ENCODE data around the gene TMED10. TPM values are rescaled to one million over a fixed set of nuclear protein-coding genes. Genes with fewer than 3 reads are reported as not detected.
"Not testable (repeated sequence)": the region's sequence is repeated elsewhere in the genome, so short reads cannot be mapped to it uniquely, and the experiment has no call there.

The TMED10 gene
- total RNA-seq, 2 donors from 2014 or later = 190 to 195 TPM

DNA sequence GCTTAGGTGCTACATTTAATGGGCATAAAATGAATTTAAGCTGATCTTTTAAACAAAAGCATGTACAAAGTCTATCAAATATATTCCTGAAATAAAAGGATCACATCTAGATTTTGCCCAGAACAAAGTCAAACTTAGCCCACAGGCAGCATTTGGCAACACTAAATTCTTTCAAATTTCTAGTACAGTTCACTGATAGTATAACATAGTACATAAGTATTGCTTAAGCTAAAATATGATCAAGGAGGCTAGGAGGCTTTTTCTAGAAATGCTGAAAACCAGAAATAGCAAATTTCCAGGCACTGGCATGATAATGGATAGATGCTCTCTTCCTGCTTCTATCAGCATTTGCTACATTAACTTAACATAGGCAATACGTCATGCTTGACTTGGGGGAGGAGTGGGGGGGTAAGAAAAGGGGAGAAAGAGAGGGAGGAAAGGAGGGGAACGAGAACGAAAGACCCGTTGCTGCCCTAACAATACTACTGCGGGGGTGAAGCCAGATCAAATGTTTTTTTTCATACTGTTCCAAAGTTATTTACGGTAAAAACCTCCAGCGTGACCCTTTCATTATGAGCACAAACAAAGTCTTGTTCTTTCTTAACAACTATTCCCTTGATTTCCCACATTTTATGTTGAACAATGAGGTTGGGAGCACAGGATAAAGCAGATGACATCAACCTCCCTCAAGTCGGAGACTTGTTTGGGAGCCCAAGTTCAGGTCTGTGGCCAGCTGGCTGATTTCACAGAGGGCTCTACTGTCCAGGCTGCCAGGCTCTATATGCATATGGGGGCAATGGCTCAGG lies 10.6 kb downstream of the TMED10 start:
- no peak for DNase-seq
- ATAC-seq = no peak
- Mint-ChIP-seq H3K27me3 (no peaks in the 10 kb centered on the region), H3K4me3 (no peak overlapping the region), H3K4me1 (peaks cover 46% of the 10 kb centered on the region), H3K36me3 (ENCODE audit: low read depth) (no peaks in the 10 kb centered on the region), H3K27ac (no peak overlapping the region)
- H3K9me3 ChIP-seq (ENCODE audit: control insufficient read depth, low read length, poor library complexity, severe bottlenecking) = no peaks in the 10 kb centered on the region

DNA sequence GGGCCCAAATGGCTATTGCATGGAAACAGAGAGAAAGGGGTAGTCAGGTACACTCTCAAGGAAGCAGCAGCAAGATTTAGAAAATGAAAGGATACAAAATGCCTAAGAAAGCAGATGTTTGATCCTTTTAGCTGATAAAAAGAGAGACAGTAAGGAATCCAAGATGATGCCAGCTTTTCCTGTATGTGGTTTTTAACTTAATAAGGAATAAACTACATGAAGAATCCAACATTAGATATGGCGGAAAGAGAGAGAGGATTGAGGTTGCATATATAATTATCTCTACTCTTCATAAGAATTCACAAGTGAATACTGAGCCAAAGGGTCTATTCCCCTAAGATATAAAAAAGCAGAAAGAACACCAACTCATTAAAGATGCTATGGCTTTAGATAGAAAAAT lies 11.6 kb downstream of the TMED10 start:
- ATAC-seq = no peak
- DNase-seq = no peak
- H3K27me3 Mint-ChIP-seq = no peaks in the 10 kb centered on the region
- no peak overlapping the region for H3K27ac Mint-ChIP-seq
- no peak overlapping the region for H3K4me3 Mint-ChIP-seq
- H3K4me1 Mint-ChIP-seq = peaks cover 48% of the 10 kb centered on the region
- no peaks in the 10 kb centered on the region for H3K36me3 Mint-ChIP-seq (ENCODE audit: low read depth)
- H3K9me3 ChIP-seq (ENCODE audit: control insufficient read depth, low read length, poor library complexity, severe bottlenecking) = no peaks in the 10 kb centered on the region

DNA sequence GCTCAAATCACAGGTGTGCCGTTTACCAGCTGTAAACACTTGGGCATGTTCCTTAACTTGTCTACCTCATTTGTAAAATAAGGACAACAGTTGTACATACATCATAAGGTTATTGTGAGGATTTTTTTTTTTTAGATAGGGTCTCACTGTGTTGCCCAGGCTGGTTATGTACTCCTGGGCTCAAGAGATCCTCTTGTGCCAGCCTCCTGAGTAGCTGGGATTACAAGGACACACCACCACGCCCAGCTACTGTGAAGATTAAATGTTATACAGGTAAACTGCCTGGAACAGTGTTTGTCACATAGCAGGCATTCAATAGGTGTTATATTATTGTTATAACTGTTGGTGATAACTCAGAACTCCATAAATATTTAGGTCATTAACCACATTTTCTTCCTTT lies 12.7 kb downstream of the TMED10 start:
- H3K27ac Mint-ChIP-seq = no peak overlapping the region
- H3K27me3 Mint-ChIP-seq = no peaks in the 10 kb centered on the region
- ATAC-seq = no peak
- H3K4me1 Mint-ChIP-seq = peaks cover 48% of the 10 kb centered on the region
- H3K4me3 Mint-ChIP-seq = no peak overlapping the region
- DNase-seq = no peak
- H3K36me3 Mint-ChIP-seq (ENCODE audit: low read depth) = no peaks in the 10 kb centered on the region
- no peaks in the 10 kb centered on the region for H3K9me3 ChIP-seq (ENCODE audit: control insufficient read depth, low read length, poor library complexity, severe bottlenecking)

DNA sequence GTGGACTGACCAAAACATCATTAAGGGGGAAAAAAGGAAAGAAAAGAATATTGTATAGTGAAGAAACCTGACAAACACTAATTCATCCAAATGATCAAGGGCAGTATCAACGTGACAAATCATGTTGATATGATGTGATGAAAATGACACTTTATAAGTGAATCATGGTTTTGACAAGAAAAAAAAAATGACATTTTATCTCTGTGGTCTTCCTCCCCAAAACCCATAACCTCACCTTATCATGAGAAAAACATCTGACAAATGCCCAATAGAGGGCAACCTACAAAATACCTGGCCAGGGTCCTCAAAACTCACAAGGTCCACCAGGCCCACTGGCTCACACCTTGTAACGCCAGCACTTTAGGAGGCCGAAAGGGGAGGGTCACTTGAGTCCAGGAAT lies 13.8 kb downstream of the TMED10 start:
- Mint-ChIP-seq H3K27ac (peak overlapping the region; percentile 79), H3K36me3 (ENCODE audit: low read depth) (no peaks in the 10 kb centered on the region), H3K27me3 (no peaks in the 10 kb centered on the region), H3K4me3 (no peak overlapping the region), H3K4me1 (peaks cover 41% of the 10 kb centered on the region)
- H3K9me3 ChIP-seq (ENCODE audit: control insufficient read depth, low read length, poor library complexity, severe bottlenecking) = no peaks in the 10 kb centered on the region
- DNase-seq (no peak), ATAC-seq (no peak)

DNA sequence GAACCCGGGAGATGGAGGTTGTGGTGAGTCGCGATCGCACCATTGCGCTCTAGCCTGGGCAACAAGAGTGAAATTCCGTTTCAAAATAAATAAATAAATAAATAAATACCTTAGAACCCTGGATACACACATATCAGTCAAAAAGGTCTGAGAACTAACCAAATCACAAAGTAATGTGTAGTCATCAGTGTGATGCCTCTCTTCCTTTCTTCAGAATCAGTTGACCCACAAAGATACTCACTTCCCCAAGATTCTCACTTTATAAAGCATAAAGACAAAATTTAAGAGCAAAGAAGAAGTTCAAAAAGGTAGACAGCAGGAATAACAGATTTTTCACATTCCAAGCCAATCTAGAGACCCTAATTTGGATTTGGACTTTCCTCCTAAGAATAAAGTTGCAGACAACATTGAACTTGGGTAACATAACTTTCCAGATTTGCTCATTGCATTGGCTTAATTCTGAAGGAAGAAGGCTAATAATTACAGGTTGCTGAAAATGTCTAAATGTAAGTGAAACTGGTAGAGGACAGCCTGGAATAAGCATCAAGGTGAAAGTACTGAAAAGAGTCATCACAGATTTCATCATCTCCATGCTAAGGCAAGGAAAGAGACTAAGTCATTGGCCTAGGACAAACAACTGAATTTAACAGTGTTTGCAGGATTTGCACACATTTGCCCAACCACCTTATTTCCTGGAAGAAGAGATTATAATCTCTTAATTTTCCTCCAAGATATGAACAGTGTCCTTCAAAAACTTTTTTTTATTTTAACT lies 17.4 kb downstream of the TMED10 start:
- Mint-ChIP-seq H3K4me3 (no peak overlapping the region), H3K27ac (no peak overlapping the region), H3K4me1 (peaks cover 46% of the 10 kb centered on the region), H3K36me3 (ENCODE audit: low read depth) (no peaks in the 10 kb centered on the region), H3K27me3 (no peaks in the 10 kb centered on the region)
- DNase-seq (no peak), ATAC-seq (no peak)
- H3K9me3 ChIP-seq (ENCODE audit: control insufficient read depth, low read length, poor library complexity, severe bottlenecking) = no peaks in the 10 kb centered on the region

DNA sequence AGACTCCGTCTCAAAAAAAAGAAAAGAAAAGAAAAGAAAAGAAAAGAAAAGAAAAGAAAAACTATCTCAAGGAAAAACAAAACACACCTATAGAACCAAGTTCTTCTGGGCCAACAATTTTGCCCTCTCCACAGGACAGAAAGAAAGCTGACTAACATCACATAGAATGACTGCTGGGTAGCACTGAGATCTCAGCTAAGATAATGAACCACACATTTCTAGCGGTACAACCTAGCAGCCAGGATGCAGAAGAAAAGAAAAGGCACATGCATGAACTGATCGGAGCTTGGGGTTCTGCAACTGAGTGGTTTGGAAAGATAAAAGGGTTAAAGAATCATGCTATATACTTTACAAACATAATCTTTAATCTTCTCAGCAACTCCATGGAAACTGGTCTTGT lies 19.5 kb downstream of the TMED10 start:
- no peaks in the 10 kb centered on the region for H3K9me3 ChIP-seq (ENCODE audit: control insufficient read depth, low read length, poor library complexity, severe bottlenecking)
- DNase-seq (no peak), ATAC-seq (peak; percentile 92)
- Mint-ChIP-seq H3K4me1 (peaks cover 49% of the 10 kb centered on the region), H3K4me3 (no peak overlapping the region), H3K27me3 (no peaks in the 10 kb centered on the region), H3K27ac (peak overlapping the region; percentile 81), H3K36me3 (ENCODE audit: low read depth) (no peaks in the 10 kb centered on the region)

DNA sequence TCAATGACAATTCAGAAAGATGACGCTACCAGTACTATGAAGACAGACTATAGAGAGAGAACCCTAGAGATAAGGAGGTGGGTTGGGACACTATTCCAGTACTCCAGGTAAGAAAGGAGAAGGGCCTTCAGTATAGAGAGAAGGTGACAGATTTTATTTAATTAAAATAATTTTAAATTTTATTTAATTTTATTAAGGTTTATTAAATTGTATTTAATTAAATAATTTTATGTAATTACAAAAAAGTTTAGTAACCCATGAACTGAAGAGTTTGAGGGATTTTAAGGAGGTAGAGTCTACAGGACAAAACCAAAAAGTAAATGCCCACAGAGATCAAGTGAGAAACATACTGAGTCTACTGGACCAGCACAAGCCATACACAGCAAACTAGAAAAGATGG lies 20.3 kb downstream of the TMED10 start:
- no peak overlapping the region for H3K4me3 Mint-ChIP-seq
- H3K36me3 Mint-ChIP-seq (ENCODE audit: low read depth) = no peaks in the 10 kb centered on the region
- ATAC-seq (no peak), DNase-seq (no peak)
- H3K9me3 ChIP-seq (ENCODE audit: control insufficient read depth, low read length, poor library complexity, severe bottlenecking) = no peaks in the 10 kb centered on the region
- no peaks in the 10 kb centered on the region for H3K27me3 Mint-ChIP-seq
- peaks cover 47% of the 10 kb centered on the region for H3K4me1 Mint-ChIP-seq
- peak overlapping the region; percentile 81 for H3K27ac Mint-ChIP-seq

DNA sequence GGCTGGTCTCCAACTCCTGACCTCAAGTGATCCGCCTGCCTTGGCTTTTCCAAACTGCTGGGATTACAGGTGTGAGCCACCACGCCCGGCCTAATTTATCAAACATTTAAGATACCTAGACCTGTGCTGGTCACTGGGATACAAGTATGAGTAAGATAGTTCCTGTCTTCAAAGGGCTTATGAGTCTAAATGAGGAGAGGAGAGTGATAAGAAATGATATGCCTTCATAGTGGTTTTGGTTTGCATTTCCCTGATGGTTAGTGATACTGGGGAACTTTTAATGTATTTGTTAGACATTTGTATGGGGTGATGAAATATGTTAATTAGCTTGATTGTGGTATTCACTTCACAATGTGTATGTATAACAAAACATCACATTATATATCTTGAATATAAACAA lies 21.2 kb downstream of the TMED10 start:
- Mint-ChIP-seq H3K4me1 (peaks cover 40% of the 10 kb centered on the region), H3K4me3 (peak overlapping the region; percentile 79), H3K36me3 (ENCODE audit: low read depth) (no peaks in the 10 kb centered on the region), H3K27ac (peak overlapping the region; percentile 81), H3K27me3 (no peaks in the 10 kb centered on the region)
- no peaks in the 10 kb centered on the region for H3K9me3 ChIP-seq (ENCODE audit: control insufficient read depth, low read length, poor library complexity, severe bottlenecking)
- ATAC-seq = peak; percentile 41
- DNase-seq = no peak

DNA sequence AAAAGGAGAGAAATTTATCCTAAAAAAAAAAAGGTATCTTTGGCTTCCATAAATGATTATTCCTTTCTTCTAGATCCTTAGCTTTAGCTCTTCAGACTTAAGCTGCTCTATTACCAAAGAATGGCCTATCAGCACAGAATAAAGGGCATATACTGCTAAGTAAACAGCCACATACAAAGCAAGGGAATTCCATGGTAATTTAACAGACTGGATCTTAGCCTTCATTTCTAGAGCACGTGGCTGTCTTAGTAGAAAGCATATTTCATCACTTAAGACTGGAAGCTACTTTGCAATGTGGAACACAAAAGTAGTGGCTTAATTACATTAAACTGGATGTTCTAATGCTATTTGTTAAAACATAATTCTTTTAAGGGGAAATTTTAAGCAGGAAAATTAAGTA lies 23.1 kb downstream of the TMED10 start:
- ATAC-seq (no peak), DNase-seq (no peak)
- H3K4me1 Mint-ChIP-seq = peaks cover 36% of the 10 kb centered on the region
- no peak overlapping the region for H3K4me3 Mint-ChIP-seq
- no peaks in the 10 kb centered on the region for H3K27me3 Mint-ChIP-seq
- no peaks in the 10 kb centered on the region for H3K9me3 ChIP-seq (ENCODE audit: control insufficient read depth, low read length, poor library complexity, severe bottlenecking)
- peaks cover 2% of the 10 kb centered on the region for H3K36me3 Mint-ChIP-seq (ENCODE audit: low read depth)
- no peak overlapping the region for H3K27ac Mint-ChIP-seq

DNA sequence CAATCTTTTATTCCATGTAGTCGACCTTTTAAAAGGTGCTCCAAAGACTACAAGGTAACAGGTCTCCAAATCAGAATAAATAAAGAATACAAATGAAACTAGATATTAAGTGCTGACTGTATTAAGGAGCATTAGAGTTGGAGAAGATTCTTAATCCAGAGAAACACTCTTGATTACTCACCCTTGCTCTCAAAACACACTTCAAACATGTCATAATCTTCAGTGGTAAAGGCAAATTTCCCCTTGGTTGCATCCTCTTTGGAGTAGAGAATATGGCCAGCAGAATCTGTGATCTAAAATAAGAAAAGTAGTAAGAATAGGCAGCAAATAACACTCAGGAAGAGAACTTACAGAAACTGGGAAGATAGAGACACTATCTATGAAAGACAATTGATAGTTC lies 24.6 kb downstream of the TMED10 start:
- H3K4me3 Mint-ChIP-seq = no peak overlapping the region
- H3K27ac Mint-ChIP-seq = no peak overlapping the region
- H3K4me1 Mint-ChIP-seq = peaks cover 33% of the 10 kb centered on the region
- H3K27me3 Mint-ChIP-seq = no peaks in the 10 kb centered on the region
- no peak for DNase-seq
- no peaks in the 10 kb centered on the region for H3K9me3 ChIP-seq (ENCODE audit: control insufficient read depth, low read length, poor library complexity, severe bottlenecking)
- ATAC-seq = no peak
- H3K36me3 Mint-ChIP-seq (ENCODE audit: low read depth) = peaks cover 2% of the 10 kb centered on the region

DNA sequence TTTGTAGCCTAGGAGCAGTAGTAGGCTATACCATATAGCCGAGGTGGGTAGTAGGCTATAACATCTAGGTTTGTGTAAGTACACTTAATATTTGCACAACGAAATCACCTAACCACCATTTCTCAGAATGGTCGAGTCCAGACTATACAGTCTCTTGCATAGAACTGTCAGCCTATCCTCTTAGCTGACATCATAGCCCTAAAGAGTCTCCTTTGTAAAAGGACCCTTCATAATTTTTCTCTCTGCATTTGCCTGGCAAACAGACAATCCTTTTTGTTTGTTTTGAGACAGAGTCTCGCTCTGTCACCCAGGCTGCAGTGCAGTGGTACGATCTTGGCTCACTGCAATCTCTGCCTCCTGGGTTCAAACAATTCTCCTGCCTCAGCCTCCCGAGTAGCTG lies 25.8 kb downstream of the TMED10 start:
- not testable (repeated sequence) for ATAC-seq; H3K9me3 ChIP-seq (ENCODE audit: control insufficient read depth, low read length, poor library complexity, severe bottlenecking); DNase-seq; H3K4me3 Mint-ChIP-seq; H3K36me3 Mint-ChIP-seq (ENCODE audit: low read depth); H3K27me3 Mint-ChIP-seq
- Mint-ChIP-seq H3K4me1 (peaks cover 37% of the 10 kb centered on the region), H3K27ac (peak overlapping the region; percentile 65)

DNA sequence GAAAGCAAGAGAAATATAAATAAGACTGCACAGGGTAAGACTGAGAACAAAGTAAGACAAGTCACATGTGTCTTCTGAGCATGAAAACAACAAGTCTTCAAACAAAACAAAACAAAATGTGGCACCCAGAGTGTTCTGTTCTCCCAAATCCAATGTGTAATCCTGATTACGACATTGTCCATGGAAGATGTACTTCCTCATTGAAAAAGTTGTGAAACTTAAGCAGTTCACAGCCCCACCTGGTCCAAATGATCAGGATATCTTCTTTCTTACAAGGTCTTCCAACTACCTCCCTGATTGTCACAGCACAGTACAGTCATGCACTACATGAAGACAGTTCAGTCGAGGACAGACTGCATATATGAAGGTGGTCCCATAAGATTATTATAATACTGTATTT lies 26.3 kb downstream of the TMED10 start:
- Mint-ChIP-seq H3K36me3 (ENCODE audit: low read depth) (peaks cover 7% of the 10 kb centered on the region), H3K27ac (peak overlapping the region; percentile 41), H3K27me3 (no peaks in the 10 kb centered on the region), H3K4me1 (peaks cover 35% of the 10 kb centered on the region), H3K4me3 (no peak overlapping the region)
- H3K9me3 ChIP-seq (ENCODE audit: control insufficient read depth, low read length, poor library complexity, severe bottlenecking) = no peaks in the 10 kb centered on the region
- ATAC-seq (no peak), DNase-seq (no peak)

DNA sequence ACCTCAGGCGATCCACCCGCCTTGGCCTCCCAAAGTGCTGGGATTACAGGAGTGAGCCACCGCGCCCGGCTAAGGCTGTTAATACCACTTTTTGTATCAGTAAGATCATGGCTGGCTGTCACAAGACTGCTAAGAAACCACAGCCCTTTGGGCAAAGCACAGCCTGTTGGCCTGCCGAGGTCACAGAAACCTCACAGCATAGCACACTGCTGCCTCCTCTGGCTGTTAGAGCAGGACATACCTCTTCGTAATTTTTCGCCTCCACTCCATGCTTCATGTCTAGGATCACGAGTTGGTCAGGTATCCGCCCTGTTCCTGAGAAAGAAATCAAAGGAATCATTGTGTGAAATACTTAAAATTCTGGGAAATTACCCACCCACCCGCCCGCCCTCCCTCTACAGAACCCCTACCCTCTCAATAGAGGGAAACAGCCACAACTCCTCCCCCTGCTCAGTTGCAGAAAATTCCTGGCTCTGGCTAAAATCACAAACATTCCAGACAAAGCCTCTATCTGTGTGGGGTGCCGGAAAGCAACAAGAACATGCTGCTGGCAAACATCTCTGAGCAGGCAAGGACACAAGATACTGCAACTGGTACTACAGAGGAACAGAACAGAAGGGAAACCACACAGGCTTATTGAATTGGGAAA lies 28.9 kb downstream of the TMED10 start:
- peaks cover 9% of the 10 kb centered on the region for H3K36me3 Mint-ChIP-seq (ENCODE audit: low read depth)
- H3K9me3 ChIP-seq (ENCODE audit: control insufficient read depth, low read length, poor library complexity, severe bottlenecking) = no peaks in the 10 kb centered on the region
- H3K4me3 Mint-ChIP-seq = no peak overlapping the region
- H3K27me3 Mint-ChIP-seq = no peaks in the 10 kb centered on the region
- peaks cover 48% of the 10 kb centered on the region for H3K4me1 Mint-ChIP-seq
- DNase-seq = no peak
- peak; percentile 57 for ATAC-seq
- H3K27ac Mint-ChIP-seq = peak overlapping the region; percentile 93

Data from T-helper 17 cell (primary cell).